ENCODE data around the gene MYH7. TPM values are rescaled to one million over a fixed set of nuclear protein-coding genes. Genes with fewer than 3 reads are reported as not detected.

Gene MYH7
- polyA plus RNA-seq, 1 of the 3 experiments (the other 2 are of a cell fraction), result not detected

DNA sequence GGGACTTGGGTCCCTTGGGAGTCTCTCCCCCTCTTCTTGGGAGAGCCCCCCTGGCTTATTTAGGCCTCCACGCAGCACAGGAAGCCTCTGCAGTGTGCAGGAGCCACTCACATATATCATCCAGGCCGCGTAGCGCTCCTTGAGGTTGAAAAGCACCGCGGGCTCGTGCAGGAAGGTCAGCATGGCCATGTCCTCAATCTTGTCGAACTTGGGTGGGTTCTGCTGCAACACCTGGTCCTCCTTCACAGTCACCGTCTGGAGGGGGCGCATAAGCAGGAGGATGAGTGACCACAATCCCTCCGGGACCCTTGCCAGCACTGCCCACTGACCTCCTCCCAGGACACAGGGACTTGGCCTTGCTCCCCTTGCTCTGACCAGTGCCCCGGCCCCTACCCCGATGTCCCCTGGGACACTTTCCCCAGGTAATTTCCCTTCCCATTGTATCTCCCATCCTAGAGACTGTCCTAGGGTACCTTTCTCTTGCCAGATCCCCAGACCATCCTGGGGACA, 29.9 kb downstream of the MYH7 start:
- POLR2A ChIA-PET, result no interaction called here
- Histone ChIP-seq H3K79me2 (ENCODE audit: insufficient read depth) (no peaks in the 10 kb centered on the region), H3K4me3 (ENCODE audit: low read depth in 2 of 2, low read length in 1 of 2) (no peak overlapping the region), H2AFZ (ENCODE audit: low read depth) (no peak overlapping the region), H3K4me2 (no peak overlapping the region), H3K36me3 (replicated peaks in 1 of 2; ENCODE audit: control insufficient read depth in 1 of 2, insufficient read depth in 2 of 2, low read length in 1 of 2) (no peaks in the 10 kb centered on the region), H3K9me3 (no peaks in the 10 kb centered on the region), H3K4me1 (ENCODE audit: control insufficient read depth in 1 of 2, insufficient read depth in 2 of 2, low read depth in 1 of 2, low read length in 1 of 2) (peaks cover 0 to 9% of the 10 kb centered on the region in 2 experiments; a peak in 1 of 4 replicates), H3F3A (replicated peaks; ENCODE audit: insufficient read depth) (no peaks in the 10 kb centered on the region), H4K20me1 (ENCODE audit: insufficient read depth) (no peaks in the 10 kb centered on the region), H3K9ac (no peak overlapping the region), H3K27me3 (ENCODE audit: insufficient read depth) (peaks cover 36% of the 10 kb centered on the region), H3K27ac (ENCODE audit: low read depth in 2 of 2, low read length in 1 of 2) (no peak overlapping the region), H3K9me2 (no peaks in the 10 kb centered on the region)
- TF ChIP-seq, protein P1, sequence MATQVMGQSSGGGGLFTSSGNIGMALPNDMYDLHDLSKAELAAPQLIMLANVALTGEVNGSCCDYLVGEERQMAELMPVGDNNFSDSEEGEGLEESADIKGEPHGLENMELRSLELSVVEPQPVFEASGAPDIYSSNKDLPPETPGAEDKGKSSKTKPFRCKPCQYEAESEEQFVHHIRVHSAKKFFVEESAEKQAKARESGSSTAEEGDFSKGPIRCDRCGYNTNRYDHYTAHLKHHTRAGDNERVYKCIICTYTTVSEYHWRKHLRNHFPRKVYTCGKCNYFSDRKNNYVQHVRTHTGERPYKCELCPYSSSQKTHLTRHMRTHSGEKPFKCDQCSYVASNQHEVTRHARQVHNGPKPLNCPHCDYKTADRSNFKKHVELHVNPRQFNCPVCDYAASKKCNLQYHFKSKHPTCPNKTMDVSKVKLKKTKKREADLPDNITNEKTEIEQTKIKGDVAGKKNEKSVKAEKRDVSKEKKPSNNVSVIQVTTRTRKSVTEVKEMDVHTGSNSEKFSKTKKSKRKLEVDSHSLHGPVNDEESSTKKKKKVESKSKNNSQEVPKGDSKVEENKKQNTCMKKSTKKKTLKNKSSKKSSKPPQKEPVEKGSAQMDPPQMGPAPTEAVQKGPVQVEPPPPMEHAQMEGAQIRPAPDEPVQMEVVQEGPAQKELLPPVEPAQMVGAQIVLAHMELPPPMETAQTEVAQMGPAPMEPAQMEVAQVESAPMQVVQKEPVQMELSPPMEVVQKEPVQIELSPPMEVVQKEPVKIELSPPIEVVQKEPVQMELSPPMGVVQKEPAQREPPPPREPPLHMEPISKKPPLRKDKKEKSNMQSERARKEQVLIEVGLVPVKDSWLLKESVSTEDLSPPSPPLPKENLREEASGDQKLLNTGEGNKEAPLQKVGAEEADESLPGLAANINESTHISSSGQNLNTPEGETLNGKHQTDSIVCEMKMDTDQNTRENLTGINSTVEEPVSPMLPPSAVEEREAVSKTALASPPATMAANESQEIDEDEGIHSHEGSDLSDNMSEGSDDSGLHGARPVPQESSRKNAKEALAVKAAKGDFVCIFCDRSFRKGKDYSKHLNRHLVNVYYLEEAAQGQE (IDR thresholded peaks at IDR 0.05; ENCODE audit: low read depth, low read length), result no peak
- TF ChIP-seq SMC3 (IDR thresholded peaks at IDR 0.05; ENCODE audit: low read depth, low read length) (no peak), FOSL2 (IDR thresholded peaks at IDR 0.05; ENCODE audit: borderline replicate concordance, low read depth) (no peak), CHD2 (IDR thresholded peaks at IDR 0.05; ENCODE audit: low read length, partially characterized antibody) (no peak), EZH2phosphoT487 (IDR thresholded peaks at IDR 0.05; ENCODE audit: borderline replicate concordance, low read depth) (no peak)
- no peak for DNase-seq
- CTCF ChIA-PET, result interaction anchor here (2.9 kb wide), 1 partner anchor 26 kb away, joined by 8 read pairs; no protein-coding TSS in a partner anchor
- WGBS (ENCODE audit: low lambda C conversion rate), result 49% methylated on average over 8 of the region's 13 CpGs

DNA sequence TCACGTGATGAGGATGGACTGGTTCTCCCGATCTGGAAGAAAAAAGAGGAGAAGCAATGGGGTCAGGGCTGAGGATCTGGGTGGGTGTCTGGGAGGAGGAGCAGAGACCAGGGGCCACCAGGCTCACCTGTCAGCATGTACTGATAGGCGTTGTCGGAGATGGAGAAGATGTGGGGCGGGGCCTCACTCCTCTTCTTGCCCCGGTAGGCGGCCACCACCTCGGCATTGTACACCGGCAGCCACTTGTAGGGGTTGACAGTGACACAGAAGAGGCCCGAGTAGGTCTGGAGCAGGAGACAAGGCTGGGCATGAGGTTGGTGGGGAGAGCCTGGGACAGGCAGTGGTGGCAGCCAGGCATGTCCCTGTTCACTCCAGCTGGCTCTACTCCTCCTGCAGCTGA, 30.4 kb downstream of the MYH7 start:
- Histone ChIP-seq H3K27ac (ENCODE audit: low read depth in 2 of 2, low read length in 1 of 2) (no peak overlapping the region), H4K20me1 (ENCODE audit: insufficient read depth) (no peaks in the 10 kb centered on the region), H3K79me2 (ENCODE audit: insufficient read depth) (no peaks in the 10 kb centered on the region), H3K4me1 (ENCODE audit: control insufficient read depth in 1 of 2, insufficient read depth in 2 of 2, low read depth in 1 of 2, low read length in 1 of 2) (peaks cover 0 to 8% of the 10 kb centered on the region in 2 experiments; a peak in 1 of 4 replicates), H3F3A (replicated peaks; ENCODE audit: insufficient read depth) (no peaks in the 10 kb centered on the region), H3K9ac (no peak overlapping the region), H3K27me3 (ENCODE audit: insufficient read depth) (peaks cover 35% of the 10 kb centered on the region), H3K36me3 (replicated peaks in 1 of 2; ENCODE audit: control insufficient read depth in 1 of 2, insufficient read depth in 2 of 2, low read length in 1 of 2) (no peaks in the 10 kb centered on the region), H3K4me3 (ENCODE audit: low read depth in 2 of 2, low read length in 1 of 2) (no peak overlapping the region), H3K9me2 (no peaks in the 10 kb centered on the region), H3K4me2 (no peak overlapping the region), H2AFZ (ENCODE audit: low read depth) (no peak overlapping the region), H3K9me3 (no peaks in the 10 kb centered on the region)
- POLR2A ChIA-PET, result interaction anchor here (0.6 kb wide), 1 partner anchor 19 kb away, joined by 3 read pairs; no protein-coding TSS in a partner anchor
- WGBS (ENCODE audit: low lambda C conversion rate), result 19% methylated on average over 10 of the region's 10 CpGs
- CTCF ChIA-PET, result interaction anchor here (2.9 kb wide), 1 partner anchor 25 kb away, joined by 8 read pairs; no protein-coding TSS in a partner anchor
- no peak for DNase-seq
- no peak for TF ChIP-seq CHD2 (IDR thresholded peaks at IDR 0.05; ENCODE audit: low read length, partially characterized antibody)
